ENCODE results near the gene RHOG. TPM values are rescaled to one million over a fixed set of nuclear protein-coding genes. Genes with fewer than 3 reads are reported as not detected.
A peak's percentile ranks its signal among the peaks of the same experiment; 100 is the strongest.
"Not testable (repeated sequence)": the region's sequence is repeated elsewhere in the genome, so short reads cannot be mapped to it uniquely, and the experiment has no call there.

The RHOG gene
- total RNA-seq, 1 experiment from 2014 or later: 62.5 TPM

GRCh38 chr11:3834349-3834663 lies 6.5 kb downstream of the RHOG start:
- no peak for DNase-seq (ENCODE audit: low spot score)

DNA sequence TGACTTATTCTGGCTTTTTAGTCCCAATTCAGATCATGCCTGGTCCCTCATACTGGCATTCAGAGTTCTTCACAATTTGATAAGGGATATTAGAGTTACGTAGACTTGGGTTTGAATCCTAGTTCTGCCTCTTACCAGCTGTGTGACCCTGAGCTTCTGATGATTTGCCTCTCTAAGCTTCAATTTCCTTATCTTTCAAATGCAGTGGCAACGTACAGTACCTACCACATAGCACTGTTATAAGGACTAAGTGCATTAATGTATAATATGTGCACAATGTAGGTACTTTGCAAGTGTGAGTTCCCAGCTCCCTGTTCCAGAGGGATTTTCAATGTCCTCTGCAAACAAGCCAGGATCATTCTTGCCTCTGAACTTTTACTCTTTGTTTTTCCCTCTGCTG lies 7.3 kb downstream of the RHOG start:
- no peak for DNase-seq (ENCODE audit: low spot score)

DNA sequence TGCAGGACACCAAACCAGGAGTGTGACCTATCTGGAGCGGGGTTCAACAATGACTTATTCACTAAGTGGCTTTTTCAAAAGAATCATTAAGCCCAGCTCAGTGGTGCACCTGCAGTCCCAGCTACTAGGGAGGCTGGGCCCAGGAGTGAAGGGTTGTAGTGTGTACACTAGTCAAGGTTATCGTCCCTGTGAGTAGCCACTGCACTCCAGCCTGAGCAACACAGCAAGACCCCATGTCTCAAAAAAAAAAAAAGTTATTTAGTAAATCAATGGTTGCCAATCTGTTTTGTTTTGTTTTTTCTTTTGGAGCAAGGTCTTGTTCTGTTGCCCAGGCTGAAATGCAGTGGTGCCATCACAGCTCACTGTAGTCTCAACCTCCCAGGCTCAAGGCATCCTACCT lies 7.9 kb downstream of the RHOG start:
- no peak for DNase-seq (ENCODE audit: low spot score)

DNA sequence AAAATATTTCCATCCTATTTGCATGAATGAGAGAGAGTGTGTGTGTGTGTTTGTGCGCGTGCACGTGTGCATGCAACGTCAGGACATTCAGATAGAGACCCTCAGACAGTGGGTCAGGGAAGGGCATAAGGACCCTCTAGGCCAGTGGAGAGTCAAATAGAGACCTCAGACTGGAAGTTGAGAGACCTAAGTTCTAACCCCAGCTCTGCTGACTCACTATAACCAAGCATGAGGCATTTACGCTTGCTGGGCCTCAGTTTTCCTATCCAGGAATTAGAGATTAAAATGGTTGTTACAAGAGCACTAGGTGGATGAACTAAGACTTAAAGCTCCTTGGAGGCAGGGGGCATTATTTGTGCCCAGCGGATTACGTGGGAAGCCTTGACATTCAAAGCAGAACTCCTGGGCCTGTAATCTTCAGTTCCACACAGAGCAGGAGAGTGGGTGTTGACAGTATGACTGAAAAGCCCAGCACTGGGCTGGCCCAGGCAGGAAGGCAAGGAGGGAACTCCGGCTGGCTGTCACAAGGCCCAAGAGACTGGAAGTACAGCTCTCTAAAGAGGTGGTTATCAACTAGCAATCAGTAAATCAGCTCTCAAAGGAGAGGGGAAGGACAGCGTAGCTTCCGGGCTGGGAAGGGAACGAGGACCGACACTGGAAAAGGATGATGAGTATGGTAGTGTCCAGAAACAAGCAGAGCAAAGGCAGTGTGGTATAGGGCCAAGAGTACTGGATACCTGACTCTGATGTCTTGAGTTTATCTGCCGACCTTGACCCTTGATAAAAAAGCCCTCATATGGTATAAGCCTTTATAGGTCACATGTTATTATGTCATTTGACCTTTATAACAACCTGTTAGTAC lies 9.2 kb downstream of the RHOG start:
- DNase-seq (ENCODE audit: low spot score): no peak

GRCh38 chr11:3830730-3831129 lies 10.0 kb downstream of the RHOG start:
- no peak for DNase-seq (ENCODE audit: low spot score)

- DNase-seq (ENCODE audit: low spot score): no peak
These were observed 10.7 kb downstream of the RHOG start for GRCh38 chr11:3830088-3830487.

GRCh38 chr11:3827434-3828186 lies 13.1 kb downstream of the RHOG start:
- DNase-seq (ENCODE audit: low spot score): no peak

- DNase-seq (ENCODE audit: low spot score): no peak
These were observed 14.0 kb downstream of the RHOG start for GRCh38 chr11:3826721-3827120.

- DNase-seq (ENCODE audit: low spot score): no peak
These were observed 15.1 kb downstream of the RHOG start for GRCh38 chr11:3825473-3826154.

- peak; percentile 76 for DNase-seq (ENCODE audit: low spot score)
These were observed 15.9 kb downstream of the RHOG start for GRCh38 chr11:3824714-3825472.

- DNase-seq (ENCODE audit: low spot score): no peak
These were observed 16.8 kb downstream of the RHOG start for GRCh38 chr11:3823762-3824506.

GRCh38 chr11:3823303-3823702 lies 17.5 kb downstream of the RHOG start:
- DNase-seq (ENCODE audit: low spot score): no peak

GRCh38 chr11:3822312-3822711 lies 18.4 kb downstream of the RHOG start:
- DNase-seq (ENCODE audit: low spot score): no peak

DNA sequence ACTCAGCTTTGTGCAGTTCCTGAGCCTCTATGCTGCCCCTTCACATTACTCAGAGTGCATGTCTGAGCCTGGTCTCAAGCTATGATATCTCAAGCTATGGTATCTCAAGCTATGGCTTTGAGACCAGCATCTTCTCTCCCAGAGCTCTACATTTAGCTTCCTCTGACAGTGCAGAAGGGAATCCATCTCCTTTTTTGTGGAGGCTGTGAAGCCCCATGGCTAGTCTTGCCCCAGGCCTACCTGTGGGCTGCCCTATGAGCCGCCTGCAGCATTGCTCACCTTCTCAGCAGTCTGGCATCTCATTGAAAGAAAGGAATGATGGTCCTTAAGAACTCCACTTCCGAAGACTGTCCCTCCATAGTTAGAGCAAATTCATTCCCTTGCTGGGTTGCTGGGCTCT lies 19.8 kb downstream of the RHOG start:
- no peak for DNase-seq (ENCODE audit: low spot score)

- DNase-seq (ENCODE audit: low spot score): no peak
These were observed 23.5 kb downstream of the RHOG start for GRCh38 chr11:3817181-3817800.

GRCh38 chr11:3816673-3817072 lies 24.1 kb downstream of the RHOG start:
- no peak for DNase-seq (ENCODE audit: low spot score)

DNA sequence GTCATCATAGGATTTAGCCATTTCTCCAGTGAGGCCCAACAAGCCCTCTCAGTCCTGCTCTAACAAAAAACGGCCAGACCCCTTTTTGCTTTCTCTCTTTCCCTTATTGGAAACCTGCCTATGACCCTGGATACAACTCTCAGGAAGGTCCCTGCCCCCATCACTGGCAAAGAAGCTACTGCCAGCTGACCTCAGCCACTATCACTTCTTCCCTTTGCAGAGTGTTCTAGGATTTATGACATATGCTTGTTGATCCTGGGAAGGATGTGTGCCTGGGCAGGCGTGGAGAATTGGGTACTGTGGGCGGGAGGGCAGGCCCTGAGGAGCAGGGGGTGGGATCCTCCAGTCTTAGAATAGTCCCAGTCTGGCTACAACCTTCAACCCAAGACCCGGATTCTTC lies 24.9 kb downstream of the RHOG start:
- no peak for DNase-seq (ENCODE audit: low spot score)

GRCh38 chr11:3814832-3815231 lies 25.9 kb downstream of the RHOG start:
- not testable (repeated sequence) for DNase-seq (ENCODE audit: low spot score)

GRCh38 chr11:3810951-3811350 lies 29.8 kb downstream of the RHOG start:
- DNase-seq (ENCODE audit: low spot score): no peak

GRCh38 chr11:3810446-3810845 lies 30.3 kb downstream of the RHOG start:
- no peak for DNase-seq (ENCODE audit: low spot score)

DNA sequence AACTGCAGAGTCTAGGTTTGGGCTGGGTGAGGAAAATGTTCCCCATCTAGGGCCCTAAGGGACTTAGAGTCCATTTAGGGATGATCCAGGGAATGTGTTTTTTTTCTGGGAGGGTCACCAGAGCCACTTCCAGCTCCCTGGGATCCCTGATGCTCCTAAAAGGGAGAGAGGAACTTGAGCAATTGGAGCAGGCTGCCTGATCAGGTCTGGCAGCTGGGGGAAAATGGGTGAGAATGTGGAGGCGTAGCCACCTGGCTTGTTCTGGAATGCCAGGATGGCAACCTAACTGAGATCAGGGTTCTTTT lies 31.2 kb downstream of the RHOG start:
- no peak for DNase-seq (ENCODE audit: low spot score)
